SH-SY5Y (cell line): Measurements from ENCODE around the gene LPAR1.

Experiments
- GATA2 ChIP-seq: IDR thresholded peaks from 2 replicates; pipeline ENCODE4 v1.6.1; 2011; ENCODE audit warnings: mild to moderate bottlenecking, low read depth, low read length
- GATA3 ChIP-seq: IDR thresholded peaks from 2 replicates; pipeline ENCODE4 v1.6.1; 2011; ENCODE audit warnings: low read depth, mild to moderate bottlenecking, low read length, moderate library complexity

GRCh38 chr9:110895147-110895905, 142.9 kb downstream of the LPAR1 start:
- no peak for TF ChIP-seq GATA2
- no peak for TF ChIP-seq GATA3
